Caco-2 (cell line): ENCODE measurements around the gene KCNAB1. TPM values are rescaled to one million over a fixed set of nuclear protein-coding genes. Genes with fewer than 3 reads are reported as not detected.

ENCODE experiments used
- BruUV-seq: library from RNA; stranded (reverse); fragments of 400-500 nt; replicated peaks from 2 replicates; lab custom pipeline; 2021; lab: Mats Ljungman, UMichigan
- CTCF ChIA-PET: fragments of 300-600 bp; sonication (Branson Sonifier 250); formaldehyde crosslinking; loops from one replicate; lab custom pipeline; 2022; ENCODE audit warnings: antibody characterized with exemption; lab: Charles Lee
- POLR2A ChIA-PET: fragments of 300-600 bp; sonication (Branson Sonifier 250); formaldehyde crosslinking; loops from one replicate; lab custom pipeline; 2022; ENCODE audit warnings: antibody characterized with exemption; lab: Charles Lee
- DNase-seq, 2 experiments: peaks; one replicate each; pipeline versions ENCODE4 v3.0.0 to v3.0.0-alpha.2; 2020 to 2022
- H3K27me3 ChIP-seq: replicated peaks from 2 replicates; pipeline ENCODE4 v1.6.0; 2011; ENCODE audit warnings: low read length; ENCODE audit not compliant: control insufficient read depth, insufficient read depth
- H3K36me3 ChIP-seq: 2 replicates; pipeline ENCODE4 v1.5.1; 2011; ENCODE audit warnings: low read length; ENCODE audit not compliant: control insufficient read depth, insufficient read depth
- H3K4me1 ChIP-seq: fragments of 250-450 bp; sonication (Bioruptor Pico); 2 replicates; pipeline ENCODE4 v1.5.1; 2020; ENCODE audit warnings: mild to moderate bottlenecking
- H3K4me3 ChIP-seq: 2 replicates; pipeline ENCODE4 v1.5.1; 2011; ENCODE audit warnings: low read depth, mild to moderate bottlenecking, control low read depth, low read length
- H3K9me3 ChIP-seq: fragments of 250-450 bp; sonication (Bioruptor Pico); 2 replicates; pipeline ENCODE4 v1.5.1; 2020; ENCODE audit warnings: mild to moderate bottlenecking, moderate library complexity
- H3K27ac Mint-ChIP-seq: one replicate; pipeline ENCODE4 v1.8.0; 2022; ENCODE audit warnings: mixed read lengths; ENCODE audit not compliant: unreplicated experiment
- H3K27me3 Mint-ChIP-seq: one replicate; pipeline ENCODE4 v1.8.0; 2022; ENCODE audit warnings: mixed read lengths; ENCODE audit not compliant: insufficient read depth, unreplicated experiment
- H3K36me3 Mint-ChIP-seq: one replicate; pipeline ENCODE4 v1.8.0; 2022; ENCODE audit warnings: mild to moderate bottlenecking, mixed read lengths; ENCODE audit not compliant: insufficient read depth, unreplicated experiment
- H3K4me1 Mint-ChIP-seq: one replicate; pipeline ENCODE4 v1.8.0; 2022; ENCODE audit warnings: low read depth, mixed read lengths; ENCODE audit not compliant: unreplicated experiment
- H3K4me3 Mint-ChIP-seq: one replicate; pipeline ENCODE4 v1.8.0; 2022; ENCODE audit warnings: mild to moderate bottlenecking, moderate library complexity, mixed read lengths; ENCODE audit not compliant: unreplicated experiment
- H3K9me3 Mint-ChIP-seq: one replicate; pipeline ENCODE4 v1.8.0; 2022; ENCODE audit warnings: mixed read lengths; ENCODE audit not compliant: unreplicated experiment
- CTCF ChIP-seq, 2 experiments: fragments of 200-600 bp in 1 of 2; IDR thresholded peaks; 1 replicate in 1 of 2; 2 replicates in 1 of 2; pipeline versions ENCODE4 v1.5.1 to v1.8.0; 2011 to 2022; ENCODE audit warnings: antibody characterized with exemption in 1 of 2, control low read depth in 1 of 2, inconsistent platforms in 1 of 2, low read depth in 1 of 2, low read length in 1 of 2, mild to moderate bottlenecking in 1 of 2, moderate library complexity in 1 of 2; ENCODE audit not compliant: insufficient read depth in 1 of 2, severe bottlenecking in 1 of 2, unreplicated experiment in 1 of 2
- intact Hi-C: fragments of 100-400 bp; cut with micrococcal nuclease; formaldehyde crosslinking; loops from one replicate; pipeline ENCODE4 v1.10.0; 2022; ENCODE audit not compliant: unreplicated experiment
- total RNA-seq: library from RNA; stranded (reverse); gene quantifications from 2 replicates; pipeline ENCODE4 v1.2.3, GENCODE V29; 2022

KCNAB1 gene
- total RNA-seq, 1 experiment from 2014 or later: 0.14 TPM

GRCh38 chr3:156483002-156483401 is 362.6 kb downstream of the KCNAB1 start:
- CTCF ChIA-PET: no interaction called here

GRCh38 chr3:156483426-156483825 is 363.0 kb downstream of the KCNAB1 start:
- H3K27ac Mint-ChIP-seq: no peak overlapping the region
- H3K36me3 Mint-ChIP-seq: no peaks in the 10 kb centered on the region
- Histone ChIP-seq H3K36me3 (no peaks in the 10 kb centered on the region), H3K9me3 (no peaks in the 10 kb centered on the region), H3K27me3 (no peaks in the 10 kb centered on the region), H3K4me1 (no peaks in the 10 kb centered on the region), H3K4me3 (no peak overlapping the region)
- peaks cover 11% of the 10 kb centered on the region for H3K27me3 Mint-ChIP-seq
- H3K9me3 Mint-ChIP-seq: no peaks in the 10 kb centered on the region
- H3K4me3 Mint-ChIP-seq: no peak overlapping the region
- POLR2A ChIA-PET: no interaction called here
- H3K4me1 Mint-ChIP-seq: no peaks in the 10 kb centered on the region
- no peak for DNase-seq
- CTCF ChIA-PET: no interaction called here
- BruUV-seq: no TSS peak
- intact Hi-C loops: no loop called here
- no peak for TF ChIP-seq CTCF (IDR thresholded peaks at IDR 0.05; ENCODE audit: insufficient read depth in 1 of 2, low read depth in 1 of 2, low read length in 1 of 2, severe bottlenecking in 1 of 2, unreplicated experiment in 1 of 2)

More at GRCh38 chr3:156483002-156483401, 362.6 kb downstream of the KCNAB1 start:
- no peaks in the 10 kb centered on the region for H3K9me3 Mint-ChIP-seq
- no peak for DNase-seq
- Histone ChIP-seq H3K9me3 (no peaks in the 10 kb centered on the region), H3K36me3 (no peaks in the 10 kb centered on the region), H3K4me3 (no peak overlapping the region), H3K27me3 (no peaks in the 10 kb centered on the region), H3K4me1 (no peaks in the 10 kb centered on the region)
- POLR2A ChIA-PET: no interaction called here
- peaks cover 11% of the 10 kb centered on the region for H3K27me3 Mint-ChIP-seq
- BruUV-seq: no TSS peak
- H3K27ac Mint-ChIP-seq: no peak overlapping the region
- no peak overlapping the region for H3K4me3 Mint-ChIP-seq
- H3K4me1 Mint-ChIP-seq: no peaks in the 10 kb centered on the region
- intact Hi-C loops: no loop called here
- H3K36me3 Mint-ChIP-seq: no peaks in the 10 kb centered on the region
- no peak for TF ChIP-seq CTCF (IDR thresholded peaks at IDR 0.05; ENCODE audit: insufficient read depth in 1 of 2, low read depth in 1 of 2, low read length in 1 of 2, severe bottlenecking in 1 of 2, unreplicated experiment in 1 of 2)

- CTCF ChIA-PET: no interaction called here
- Histone ChIP-seq H3K4me1 (no peaks in the 10 kb centered on the region), H3K36me3 (no peaks in the 10 kb centered on the region), H3K9me3 (no peaks in the 10 kb centered on the region), H3K4me3 (no peak overlapping the region), H3K27me3 (no peaks in the 10 kb centered on the region)
- no peak for TF ChIP-seq CTCF (IDR thresholded peaks at IDR 0.05; ENCODE audit: insufficient read depth in 1 of 2, low read depth in 1 of 2, low read length in 1 of 2, severe bottlenecking in 1 of 2, unreplicated experiment in 1 of 2)
- POLR2A ChIA-PET: no interaction called here
- no peak overlapping the region for H3K27ac Mint-ChIP-seq
- H3K36me3 Mint-ChIP-seq: no peaks in the 10 kb centered on the region
- H3K27me3 Mint-ChIP-seq: peaks cover 11% of the 10 kb centered on the region
- no peak for DNase-seq
- H3K4me1 Mint-ChIP-seq: no peaks in the 10 kb centered on the region
- no TSS peak for BruUV-seq
- no peaks in the 10 kb centered on the region for H3K9me3 Mint-ChIP-seq
- no peak overlapping the region for H3K4me3 Mint-ChIP-seq
- intact Hi-C loops: no loop called here
Measured at GRCh38 chr3:156483961-156484787, 363.8 kb downstream of the KCNAB1 start.
